NT2/D1 (cell line): Measurements from ENCODE around the gene PPTC7.

Source experiments
- SUZ12 ChIP-seq: IDR thresholded peaks from 2 replicates; pipeline ENCODE4 v1.6.1; 2011; ENCODE audit not compliant: insufficient read length, insufficient read depth; ENCODE audit errors: extremely low read depth
- YY1 ChIP-seq: IDR thresholded peaks from 2 replicates; pipeline ENCODE4 v1.6.1; 2011; ENCODE audit not compliant: insufficient read length, insufficient read depth
- ZNF274 ChIP-seq: IDR thresholded peaks from 2 replicates; pipeline ENCODE4 v1.6.1; 2011; ENCODE audit warnings: mild to moderate bottlenecking, low read depth, low read length

DNA sequence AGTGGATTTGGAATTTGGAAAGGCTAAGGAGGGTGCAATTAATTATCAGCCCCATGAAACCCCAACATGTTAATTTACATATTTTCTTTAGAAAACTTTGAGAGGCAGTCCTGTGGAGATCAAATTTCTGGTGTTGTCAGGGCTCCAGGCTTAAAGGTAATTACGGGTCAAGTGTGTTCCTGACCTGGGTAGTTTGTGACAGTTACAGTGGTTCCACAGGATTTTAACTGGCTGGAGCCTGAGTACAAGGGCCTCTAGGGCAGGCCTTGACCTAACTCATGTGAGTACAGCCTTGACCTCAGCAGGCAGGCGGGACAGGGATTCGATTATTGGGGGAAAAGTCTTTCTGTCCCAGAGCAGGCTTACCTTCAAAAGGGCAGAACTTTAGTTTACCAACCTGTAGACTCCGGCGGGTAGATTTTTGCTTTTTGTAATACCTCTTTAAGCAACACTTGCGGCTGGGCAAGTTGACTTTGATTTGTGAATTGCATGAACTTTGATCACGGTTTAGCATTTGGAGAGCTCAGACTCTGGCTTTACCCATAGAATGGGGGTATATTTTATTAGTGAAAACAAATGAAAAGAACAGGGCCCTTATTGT lies 8.4 kb upstream of the PPTC7 start:
- TF ChIP-seq SUZ12 (no peak), ZNF274 (no peak), YY1 (no peak)
